Left colon (tissue), 2 donors: ENCODE data around the gene EPB41L4A. TPM values are rescaled to one million over a fixed set of nuclear protein-coding genes. Genes with fewer than 3 reads are reported as not detected.
"Not testable (repeated sequence)": the region's sequence is repeated elsewhere in the genome, so short reads cannot be mapped to it uniquely, and the experiment has no call there.

Source experiments
- ATAC-seq: fragments of 200-7000 bp; cut with Tn5 transposase; one replicate; pipeline ENCODE4 v1.9.1; 2020; ENCODE audit warnings: mild to moderate bottlenecking, moderate library complexity
- DNase-seq, 2 donors: peaks; one replicate each; pipeline ENCODE4 v3.0.0-alpha.2; 2020
- intact Hi-C, 2 donors: fragments of 100-400 bp; cut with DNase I in 1 of 2; cut with micrococcal nuclease in 1 of 2; formaldehyde crosslinking; loops; one replicate each; pipeline versions ENCODE4 v1.11.2 to v1.14.0; 2022; cut with DNase I, micrococcal nuclease
- long read RNA-seq: library from polyadenylated mRNA; unstranded; transcript quantifications from one replicate; pipeline ENCODE4 v2.0.0, GENCODE V29; 2021
- total RNA-seq, 2 donors: library from RNA; stranded (reverse); fragmentation: NEBNext Ultra II Directional; extraction: Animal tissue kit (Norgen Biotek cat#: 25700); gene quantifications; one replicate each; pipeline ENCODE4 v1.2.1, GENCODE V29; 2021
- donor health status: DM: no; HTN: no; CAD: no.
- donor health status: DM: yes; HTN: yes; CAD: no.

EPB41L4A gene
- 10 to 100 TPM; 10.2 to 34.0 TPM for total RNA-seq
- long read RNA-seq, partial matches to known transcripts, result 6 of 15 reads
- long read RNA-seq, other reads (novel, unspliced or antisense), result 9 of 15 reads

- intact Hi-C loops, result no loop called here
Observed at GRCh38 chr5:112419164-112419985, at the start of gene EPB41L4A. Gene EPB41L4A (minus strand): TSS chr5:112419277. CDS start chr5:112419039, 238 bp downstream.

GRCh38 chr5:112467485-112467884 lies 48.4 kb upstream of the EPB41L4A start:
- ATAC-seq, result peak; percentile 52
- intact Hi-C loops, result no loop called here
- DNase-seq, result no peak

More at GRCh38 chr5:112419164-112419985, at the start of gene EPB41L4A:
- DNase-seq (peak; percentile 71 to 73), ATAC-seq (peak; percentile 59)

GRCh38 chr5:112466261-112466660 lies 47.2 kb upstream of the EPB41L4A start:
- ATAC-seq, intact Hi-C loops, DNase-seq: not testable (repeated sequence)

DNA sequence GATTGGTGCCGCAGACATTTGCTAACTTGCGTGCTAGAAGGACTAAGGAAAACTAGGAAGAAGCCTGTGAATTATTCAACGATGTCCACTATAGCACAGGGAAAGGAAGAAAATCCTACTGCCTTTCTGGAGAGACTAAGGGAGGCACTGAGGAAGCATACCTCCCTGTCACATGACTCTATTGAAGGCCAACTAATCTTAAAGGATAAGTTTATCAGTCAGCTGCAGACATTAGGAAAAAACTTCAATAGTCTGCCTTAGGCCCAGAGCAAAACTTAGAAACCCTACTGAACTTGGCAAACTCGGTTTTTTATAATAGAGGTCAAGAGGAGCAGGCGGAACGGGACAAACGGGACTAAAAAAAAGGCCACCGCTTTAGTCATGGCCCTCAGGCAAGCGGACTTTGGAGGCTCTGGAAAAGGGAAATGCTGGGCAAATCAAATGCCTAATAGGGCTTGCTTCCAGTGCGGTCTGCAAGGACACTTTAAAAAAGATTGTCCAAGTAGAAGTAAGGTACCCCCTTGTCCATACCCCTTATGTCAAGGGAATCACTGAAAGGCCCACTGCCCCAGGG lies 28.2 kb upstream of the EPB41L4A start:
- DNase-seq, ATAC-seq, intact Hi-C loops: not testable (repeated sequence)

GRCh38 chr5:112445626-112446350 lies 26.7 kb upstream of the EPB41L4A start:
- ATAC-seq (no peak), DNase-seq (no peak)
- intact Hi-C loops, result no loop called here

GRCh38 chr5:112443932-112444331 lies 24.9 kb upstream of the EPB41L4A start:
- ATAC-seq, intact Hi-C loops, DNase-seq: not testable (repeated sequence)

DNA sequence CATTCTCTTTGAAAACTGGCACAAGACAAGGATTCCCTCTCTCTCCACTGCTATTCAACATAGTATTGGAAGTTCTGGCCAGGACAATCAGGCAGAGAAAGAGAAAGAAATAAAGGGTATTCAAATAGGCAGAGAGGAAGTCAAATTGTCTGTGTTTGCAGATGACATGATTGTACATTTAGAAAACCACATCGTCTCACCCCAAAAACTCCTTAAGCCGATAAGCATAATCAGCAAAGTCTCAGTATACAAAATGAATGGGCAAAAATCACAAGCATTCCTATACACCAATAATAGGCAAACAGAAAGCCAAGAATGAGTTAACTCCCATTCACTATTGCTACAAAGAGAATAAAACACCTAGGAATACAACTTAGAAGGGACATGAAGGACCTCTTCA lies 21.0 kb upstream of the EPB41L4A start:
- DNase-seq, result no peak
- ATAC-seq, result no peak
- intact Hi-C loops, result no loop called here

- DNase-seq (no peak), ATAC-seq (no peak)
- intact Hi-C loops, result no loop called here
Observed at GRCh38 chr5:112436144-112436543, 17.1 kb upstream of the EPB41L4A start.

DNA sequence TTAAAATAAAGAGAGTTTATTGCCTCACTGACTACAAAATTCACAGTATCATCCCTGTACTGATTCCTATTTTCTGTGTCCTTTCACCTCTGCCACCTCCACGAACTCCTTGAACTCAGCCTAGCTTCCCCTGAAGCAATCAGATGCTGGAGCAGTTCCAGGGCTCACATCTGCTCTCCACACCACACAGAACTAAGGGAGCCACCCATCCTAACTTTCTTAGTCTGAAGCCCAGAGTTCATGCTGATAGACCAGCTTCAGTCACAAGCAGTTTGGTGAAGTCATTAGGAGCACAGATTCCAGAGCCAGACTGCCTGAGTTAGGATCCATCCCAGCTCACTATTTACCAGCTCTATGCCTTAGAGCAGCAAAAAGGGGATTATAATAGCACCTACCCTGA lies 15.6 kb upstream of the EPB41L4A start:
- intact Hi-C loops, result no loop called here
- DNase-seq (no peak), ATAC-seq (no peak)

DNA sequence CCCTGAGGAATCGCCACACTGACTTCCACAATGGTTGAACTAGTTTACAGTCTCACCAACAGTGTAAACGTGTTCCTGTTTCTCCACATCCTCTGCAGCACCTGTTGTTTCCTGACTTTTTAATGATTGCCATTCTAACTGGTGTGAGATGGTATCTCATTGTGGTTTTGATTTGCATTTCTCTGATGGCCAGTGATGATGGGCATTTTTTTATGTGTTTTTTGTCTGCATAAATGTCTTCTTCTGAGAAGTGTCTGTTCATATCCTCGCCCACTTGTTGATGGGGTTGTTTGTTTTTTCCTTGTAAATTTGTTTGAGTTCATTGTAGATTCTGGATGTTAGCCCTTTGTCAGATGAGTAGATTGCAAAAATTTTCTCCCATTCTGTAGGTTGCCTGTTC lies 7.1 kb upstream of the EPB41L4A start:
- intact Hi-C loops, result loop anchor here in 1 of 2 donors (10.0 kb wide), 1 partner anchor 221 kb away; no protein-coding TSS in a partner anchor
- not testable (repeated sequence) for DNase-seq, ATAC-seq

- ATAC-seq (peak; percentile 88), DNase-seq (peak; percentile 82 to 86)
- intact Hi-C loops, result loop anchor here in 1 of 2 donors (10.0 kb wide), 1 partner anchor 215 kb away; no protein-coding TSS in a partner anchor
Observed at GRCh38 chr5:112419986-112420864, 1.1 kb upstream of the EPB41L4A start.

DNA sequence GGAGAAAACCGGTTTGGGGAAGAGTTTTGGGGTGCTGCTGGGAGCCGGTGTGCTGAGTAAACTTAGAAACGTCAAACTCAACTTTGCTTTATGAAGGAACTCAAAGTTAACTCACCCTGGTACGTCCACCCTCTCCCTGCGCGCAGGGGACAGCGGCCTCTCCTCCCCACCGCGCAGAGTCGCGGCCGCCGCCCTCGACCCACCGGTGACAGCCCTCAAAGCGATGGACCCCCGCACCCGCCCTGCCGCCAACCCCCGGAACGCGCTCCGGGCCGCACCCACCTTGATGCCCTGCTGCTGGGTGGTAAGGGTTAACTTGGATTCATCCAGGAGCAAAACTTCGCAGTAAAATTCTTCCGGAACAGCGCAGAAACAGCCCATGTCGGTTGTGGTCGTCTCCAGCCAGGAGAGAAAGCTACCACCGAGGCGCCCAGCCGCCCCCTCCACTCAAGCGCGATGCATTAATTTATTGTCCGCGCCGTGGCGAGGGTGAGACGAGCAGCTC lies 366 bp downstream of the EPB41L4A start:
- peak; percentile 23 to 27 for DNase-seq
- no peak for ATAC-seq

GRCh38 chr5:112417931-112418658 lies 982 bp downstream of the EPB41L4A start:
- DNase-seq (peak; percentile 53 to 56), ATAC-seq (no peak)
- intact Hi-C loops, result no loop called here

More for the DNA sequence above, 366 bp downstream of the EPB41L4A start:
- intact Hi-C loops, result no loop called here

DNA sequence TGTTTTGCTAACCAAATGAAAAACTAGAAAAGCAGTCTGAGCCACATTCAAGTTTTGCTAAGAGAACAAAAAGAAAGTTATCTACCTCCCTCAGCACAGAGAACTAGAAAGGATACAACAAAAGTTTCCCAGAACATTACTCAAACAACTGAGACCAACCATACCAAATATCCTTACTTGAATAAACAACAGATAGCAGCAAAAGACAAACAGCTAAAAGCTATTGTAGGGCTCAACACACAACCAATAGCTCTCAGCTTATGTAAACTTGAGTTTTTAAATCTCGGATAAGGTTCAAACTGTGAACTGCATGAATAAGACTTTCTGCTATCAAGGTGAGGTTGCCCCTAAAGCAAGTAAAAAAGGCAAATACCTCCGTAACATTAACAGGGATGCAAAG lies 3.5 kb downstream of the EPB41L4A start:
- ATAC-seq, result no peak
- DNase-seq, result no peak
- intact Hi-C loops, result no loop called here

GRCh38 chr5:112413611-112414010 lies 5.5 kb downstream of the EPB41L4A start:
- ATAC-seq, result no peak
- intact Hi-C loops, result no loop called here
- no peak for DNase-seq

DNA sequence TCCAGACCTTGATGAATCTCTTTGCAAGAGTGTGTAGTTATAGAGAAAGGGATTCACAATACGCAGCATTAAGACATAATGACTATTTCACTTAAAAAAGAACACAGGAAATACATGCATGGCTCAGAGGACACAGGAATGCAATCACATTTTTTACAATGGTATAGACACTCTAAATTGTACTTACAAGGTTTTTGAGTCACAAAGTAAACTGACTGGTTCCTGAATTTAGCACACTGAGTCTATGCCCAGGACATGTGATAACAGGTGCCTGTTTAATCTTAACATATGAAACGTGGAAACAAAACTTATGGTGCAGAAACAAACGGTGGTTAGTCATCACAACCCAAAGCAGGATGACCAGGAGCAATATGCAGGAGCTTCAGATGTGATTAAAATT lies 6.7 kb downstream of the EPB41L4A start:
- ATAC-seq, result no peak
- DNase-seq, result no peak
- intact Hi-C loops, result no loop called here

DNA sequence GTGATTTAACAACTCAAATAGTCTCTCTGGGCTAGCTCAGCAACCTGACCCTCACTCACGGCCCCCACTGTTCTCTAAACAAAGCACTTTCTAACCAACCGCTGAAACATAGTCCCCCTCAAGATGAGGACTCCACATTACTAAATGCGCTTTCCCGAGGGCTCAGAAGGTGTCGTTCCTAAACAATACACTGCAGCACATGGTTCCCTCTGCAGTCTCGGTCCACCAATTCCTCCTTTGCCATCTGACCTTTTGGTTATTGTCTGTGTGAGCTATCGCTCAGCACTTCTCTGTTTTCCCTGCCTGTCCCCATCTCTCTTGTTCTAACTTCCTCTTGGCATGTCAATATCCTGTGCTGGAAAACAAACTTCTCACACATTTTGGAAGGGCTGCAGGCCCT lies 7.2 kb downstream of the EPB41L4A start:
- DNase-seq (no peak), ATAC-seq (no peak)
- intact Hi-C loops, result no loop called here

- intact Hi-C loops, result no loop called here
- ATAC-seq (no peak), DNase-seq (no peak)
Observed at GRCh38 chr5:112407666-112408065, 11.4 kb downstream of the EPB41L4A start.
